K562 (cell line): Measurements from ENCODE around the gene RUNX1.

Experiments used
- NR1H2 ChIP-seq: sonication (generic); formaldehyde crosslinking; IDR thresholded peaks from 2 replicates; pipeline ENCODE4 v1.4.0; 2020; ENCODE audit warnings: mild to moderate bottlenecking, missing genetic modification reagents
- PBX2 ChIP-seq, 2 experiments: IDR thresholded peaks in 1 of 2; conservative IDR thresholded peaks in 1 of 2; 2 replicates each; pipeline ENCODE4 v1.6.1; 2016; ENCODE audit warnings: low read depth in 2 of 2, mild to moderate bottlenecking in 1 of 2, missing compliant biosample characterization in 1 of 2, missing genetic modification characterization in 1 of 2, moderate library complexity in 1 of 2
- POLR2H ChIP-seq: IDR thresholded peaks from 2 replicates; pipeline ENCODE4 v1.6.1; 2016; ENCODE audit warnings: missing genetic modification characterization, low read depth, mild to moderate bottlenecking, control low read depth, missing compliant biosample characterization, moderate library complexity
- TGIF2 ChIP-seq: sonication (generic); formaldehyde crosslinking; IDR thresholded peaks from 2 replicates; pipeline ENCODE4 v1.8.1; 2022; ENCODE audit warnings: mild to moderate bottlenecking, missing genetic modification reagents, moderate library complexity
- YY1 ChIP-seq, 3 experiments: IDR thresholded peaks; 2 replicates each; pipeline ENCODE4 v1.6.1; 2011; ENCODE audit warnings: low read length in 2 of 3, mild to moderate bottlenecking in 2 of 3, moderate library complexity in 2 of 3, borderline replicate concordance in 1 of 3, control low read depth in 1 of 3, low read depth in 1 of 3; ENCODE audit not compliant: insufficient read depth in 3 of 3, insufficient replicate concordance in 2 of 3, control insufficient read depth in 1 of 3, insufficient read length in 1 of 3; ENCODE audit errors: extremely low read depth in 1 of 3
- ZBTB9 ChIP-seq: fragments of 450-650 bp; formaldehyde crosslinking; IDR thresholded peaks from 2 replicates; pipeline ENCODE4 v1.4.0; 2020; ENCODE audit warnings: mild to moderate bottlenecking, moderate library complexity
- ZNF277 ChIP-seq: fragments of 250-450 bp; sonication (Bioruptor Pico); IDR thresholded peaks from 2 replicates; pipeline ENCODE4 v1.8.0; 2022; ENCODE audit warnings: inconsistent platforms, mild to moderate bottlenecking, moderate library complexity, borderline replicate concordance
- ZNF717 ChIP-seq: fragments of 250-450 bp; sonication (Bioruptor Pico); IDR thresholded peaks from 2 replicates; pipeline ENCODE4 v1.5.0; 2021

- TF ChIP-seq YY1 (IDR thresholded peaks at IDR 0.05; ENCODE audit: borderline replicate concordance in 1 of 3, control insufficient read depth in 1 of 3, extremely low read depth in 1 of 3, insufficient read depth in 3 of 3, insufficient read length in 1 of 3, insufficient replicate concordance in 2 of 3, low read depth in 1 of 3, low read length in 2 of 3) (no peak), POLR2H (no peak), PBX2 (CRISPR knock-in tag; IDR thresholded peaks at IDR 0.05; ENCODE audit: low read depth) (no peak), PBX2 (tag; conservative IDR thresholded peaks at IDR 0.05; ENCODE audit: low read depth) (no peak), TGIF2 (CRISPR knock-in tag) (no peak), ZBTB9 (CRISPR knock-in tag) (no peak), ZNF717 (CRISPR knock-in tag) (no peak), ZNF277 (CRISPR knock-in tag) (no peak), NR1H2 (CRISPR knock-in tag) (no peak)
These were observed 163.4 kb downstream of the RUNX1 start for GRCh38 chr21:34885626-34886239.
